HEK293 (cell line): ENCODE measurements around the gene MED8.

Experiments used
- CTCF ChIA-PET: fragments of 350-600 bp; formaldehyde crosslinking; extraction: SDS; loops from one replicate; lab custom pipeline; 2021; ENCODE audit warnings: antibody characterized with exemption; lab: Yijun Ruan, JAX
- POLR2A ChIA-PET: fragments of 300-600 bp; formaldehyde crosslinking; extraction: SDS; loops from one replicate; lab custom pipeline; 2020; ENCODE audit warnings: antibody characterized with exemption, inconsistent platforms; lab: Yijun Ruan, JAX
- H3K27ac ChIP-seq: fragments of 200-500 bp; sonication (Bioruptor generic); 2 replicates; pipeline ENCODE4 v1.5.1; 2014; ENCODE audit warnings: low read depth, low read length, control low read depth, inconsistent platforms; ENCODE audit errors: extremely low read depth
- H3K36me3 ChIP-seq, 2 experiments: fragments of 200-500 bp in 1 of 2; sonication (Bioruptor generic) in 1 of 2; 1 replicate in 1 of 2; 2 replicates in 1 of 2; pipeline ENCODE4 v1.5.1; 2014 to 2017; ENCODE audit warnings: inconsistent platforms in 2 of 2, low read length in 2 of 2; ENCODE audit not compliant: control insufficient read depth in 2 of 2, insufficient read depth in 1 of 2
- H3K4me1 ChIP-seq: fragments of 200-500 bp; sonication (Bioruptor generic); 2 replicates; pipeline ENCODE4 v1.5.1; 2014; ENCODE audit warnings: mild to moderate bottlenecking, low read length, inconsistent platforms; ENCODE audit not compliant: control insufficient read depth, insufficient read depth
- H3K4me3 ChIP-seq: 2 replicates; pipeline ENCODE4 v1.5.1; 2011; ENCODE audit warnings: low read depth, mild to moderate bottlenecking, control low read depth, low read length, moderate library complexity
- H3K9me3 ChIP-seq: fragments of 200-500 bp; sonication (Bioruptor generic); 2 replicates; pipeline ENCODE4 v1.5.1; 2014; ENCODE audit warnings: low read depth, low read length, inconsistent platforms; ENCODE audit not compliant: control insufficient read depth, insufficient read depth
- HOXD13 ChIP-seq: sonication (generic); formaldehyde crosslinking; IDR thresholded peaks from 2 replicates; pipeline ENCODE4 v1.8.0; 2022; ENCODE audit warnings: missing genetic modification reagents, borderline replicate concordance
- TSHZ1 ChIP-seq: fragments of 450-650 bp; formaldehyde crosslinking; IDR thresholded peaks from 2 replicates; pipeline ENCODE4 v1.5.1; 2016; ENCODE audit warnings: missing biosample characterization, missing genetic modification characterization, borderline replicate concordance
- ZBTB26 ChIP-seq: fragments of 450-650 bp; formaldehyde crosslinking; optimal IDR thresholded peaks from 2 replicates; pipeline ENCODE3; 2016; ENCODE audit warnings: missing biosample characterization, mild to moderate bottlenecking, missing genetic modification characterization
- ZBTB49 ChIP-seq: fragments of 450-650 bp; formaldehyde crosslinking; IDR thresholded peaks from 2 replicates; pipeline ENCODE4 v1.5.1; 2016; ENCODE audit warnings: missing biosample characterization, missing genetic modification characterization, low read depth
- ZFP3 ChIP-seq: fragments of 450-650 bp; formaldehyde crosslinking; IDR thresholded peaks from 2 replicates; pipeline ENCODE4 v1.5.1; 2016; ENCODE audit warnings: low read depth, missing biosample characterization, missing genetic modification characterization
- ZNF121 ChIP-seq: fragments of 450-650 bp; formaldehyde crosslinking; IDR thresholded peaks from 2 replicates; pipeline ENCODE4 v1.5.1; 2016; ENCODE audit warnings: missing biosample characterization, missing genetic modification characterization
- ZNF248 ChIP-seq: fragments of 450-650 bp; formaldehyde crosslinking; IDR thresholded peaks from 2 replicates; pipeline ENCODE4 v1.5.1; 2017; ENCODE audit warnings: missing biosample characterization, missing genetic modification characterization
- ZNF26 ChIP-seq: fragments of 450-650 bp; formaldehyde crosslinking; IDR thresholded peaks from 2 replicates; pipeline ENCODE4 v1.5.1; 2016; ENCODE audit warnings: missing biosample characterization, missing genetic modification characterization
- ZNF266 ChIP-seq: fragments of 450-650 bp; formaldehyde crosslinking; IDR thresholded peaks from 2 replicates; pipeline ENCODE4 v1.5.1; 2016; ENCODE audit warnings: missing biosample characterization, missing genetic modification characterization, low read depth
- ZNF324 ChIP-seq: fragments of 450-650 bp; formaldehyde crosslinking; IDR thresholded peaks from 2 replicates; pipeline ENCODE4 v1.5.1; 2016; ENCODE audit warnings: missing biosample characterization, missing genetic modification characterization
- ZNF48 ChIP-seq: fragments of 450-650 bp; formaldehyde crosslinking; IDR thresholded peaks from 2 replicates; pipeline ENCODE4 v1.5.1; 2016; ENCODE audit warnings: missing biosample characterization, missing genetic modification characterization
- ZNF510 ChIP-seq: fragments of 450-650 bp; formaldehyde crosslinking; IDR thresholded peaks from 2 replicates; pipeline ENCODE4 v1.5.1; 2018; ENCODE audit warnings: mild to moderate bottlenecking, missing genetic modification characterization, missing biosample characterization; ENCODE audit not compliant: insufficient replicate concordance
- ZNF544 ChIP-seq: fragments of 450-650 bp; formaldehyde crosslinking; IDR thresholded peaks from 2 replicates; pipeline ENCODE4 v1.5.0; 2017; ENCODE audit warnings: missing biosample characterization, missing genetic modification characterization
- ZNF571 ChIP-seq: fragments of 450-650 bp; formaldehyde crosslinking; IDR thresholded peaks from 2 replicates; pipeline ENCODE4 v1.5.0; 2017; ENCODE audit warnings: missing biosample characterization, missing genetic modification characterization
- ZNF621 ChIP-seq: fragments of 450-650 bp; formaldehyde crosslinking; IDR thresholded peaks from 2 replicates; pipeline ENCODE4 v1.5.1; 2017; ENCODE audit warnings: missing biosample characterization, missing genetic modification characterization
- ZNF645 ChIP-seq: fragments of 450-650 bp; formaldehyde crosslinking; IDR thresholded peaks from 2 replicates; pipeline ENCODE4; 2016; ENCODE audit warnings: missing biosample characterization, missing genetic modification characterization
- ZNF76 ChIP-seq: fragments of 450-650 bp; formaldehyde crosslinking; IDR thresholded peaks from 2 replicates; pipeline ENCODE4; 2016; ENCODE audit warnings: low read depth, missing biosample characterization, missing genetic modification characterization, borderline replicate concordance
- ZNF777 ChIP-seq: fragments of 450-650 bp; formaldehyde crosslinking; IDR thresholded peaks from 2 replicates; pipeline ENCODE4 v1.5.1; 2017; ENCODE audit warnings: missing biosample characterization, missing genetic modification characterization, borderline replicate concordance
- ZNF792 ChIP-seq: fragments of 450-650 bp; formaldehyde crosslinking; IDR thresholded peaks from 2 replicates; pipeline ENCODE4 v1.5.1; 2016; ENCODE audit warnings: missing biosample characterization, missing genetic modification characterization
- ZSCAN16 ChIP-seq: fragments of 450-650 bp; formaldehyde crosslinking; IDR thresholded peaks from 2 replicates; pipeline ENCODE4 v1.5.1; 2016; ENCODE audit warnings: missing biosample characterization, missing genetic modification characterization
- ZSCAN4 ChIP-seq: fragments of 450-650 bp; formaldehyde crosslinking; IDR thresholded peaks from 2 replicates; pipeline ENCODE4 v1.5.1; 2017; ENCODE audit warnings: missing biosample characterization, missing genetic modification characterization

MED8 gene

GRCh38 chr1:43438953-43439581, 49.5 kb upstream of the MED8 start:
- H3K4me3 ChIP-seq: no peak overlapping the region
- H3K4me1 ChIP-seq: no peaks in the 10 kb centered on the region
- ChIA-PET CTCF (interaction anchor here (0.7 kb wide), 1 partner anchor 81 kb away, joined by 3 read pairs; no protein-coding TSS in a partner anchor), POLR2A (interaction anchor here (1.1 to 1.4 kb wide), 2 partner anchors 9 to 14 kb away, joined by 4 read pairs; no protein-coding TSS in a partner anchor)
- H3K9me3 ChIP-seq: no peaks in the 10 kb centered on the region
- TF ChIP-seq HOXD13 (CRISPR knock-in tag) (no peak), ZNF26 (tag by site-specific recombination) (no peak), ZNF324 (tag by site-specific recombination) (no peak), ZNF266 (tag by site-specific recombination) (no peak), ZNF121 (no peak), ZNF544 (no peak)
- peaks cover 2 to 99% of the 10 kb centered on the region in 2 experiments; a peak in 2 of 3 replicates for H3K36me3 ChIP-seq
- H3K27ac ChIP-seq: no peak overlapping the region

GRCh38 chr1:43438576-43438952, 49.0 kb upstream of the MED8 start:
- CTCF ChIA-PET: no interaction called here
- no peak for TF ChIP-seq ZBTB26 (tag by site-specific recombination)
- TF ChIP-seq ZNF510 (tag by site-specific recombination): no peak
- no peak for TF ChIP-seq ZNF571
- no peak for TF ChIP-seq ZNF777 (tag by site-specific recombination)
- no peak for TF ChIP-seq ZNF645
- no peak for TF ChIP-seq ZNF792 (tag by site-specific recombination)
- no peak for TF ChIP-seq TSHZ1 (tag by site-specific recombination)
- no peak for TF ChIP-seq ZFP3
- TF ChIP-seq ZBTB49 (tag by site-specific recombination): no peak
- no peak for TF ChIP-seq ZSCAN4 (tag by site-specific recombination)
- TF ChIP-seq ZNF48 (tag by site-specific recombination): no peak
- no peak for TF ChIP-seq ZNF621 (tag by site-specific recombination)
- no peak for TF ChIP-seq ZNF76 (tag by site-specific recombination)
- TF ChIP-seq ZNF121: no peak
- TF ChIP-seq ZSCAN16 (tag by site-specific recombination): no peak
- TF ChIP-seq ZNF248: no peak

More at GRCh38 chr1:43438576-43438952, 49.0 kb upstream of the MED8 start:
- Histone ChIP-seq H3K4me1 (no peaks in the 10 kb centered on the region), H3K4me3 (no peak overlapping the region), H3K9me3 (no peaks in the 10 kb centered on the region), H3K27ac (no peak overlapping the region), H3K36me3 (peaks cover 0 to 99% of the 10 kb centered on the region in 2 experiments; a peak in 1 of 3 replicates)
- POLR2A ChIA-PET: interaction anchor here (1.1 to 1.4 kb wide), 2 partner anchors 9 to 14 kb away, joined by 4 read pairs; no protein-coding TSS in a partner anchor
